Kidney epithelial cell (primary cell): ENCODE results near the gene FILIP1L. TPM values are rescaled to one million over a fixed set of nuclear protein-coding genes. Genes with fewer than 3 reads are reported as not detected.

ENCODE experiments used
- DNase-seq: peaks from one replicate; pipeline ENCODE4 v3.0.0-alpha.2; 2010; ENCODE audit warnings: low read depth
- H3K27me3 ChIP-seq: 2 replicates; pipeline ENCODE4 v1.6.0; 2011; ENCODE audit warnings: low read length; ENCODE audit not compliant: control insufficient read depth, insufficient read depth
- H3K36me3 ChIP-seq: 2 replicates; pipeline ENCODE4 v1.5.1; 2011; ENCODE audit warnings: low read length; ENCODE audit not compliant: control insufficient read depth, insufficient read depth
- H3K4me3 ChIP-seq: 2 replicates; pipeline ENCODE4 v1.5.1; 2011; ENCODE audit warnings: low read depth, mild to moderate bottlenecking, control low read depth, low read length
- total RNA-seq: library from RNA; depleted of rRNA; stranded (reverse); fragments of >200 nt; gene quantifications from 2 replicates; pipeline ENCODE4 v1.2.3, GENCODE V29; 2015
- TF ChIP-seq, protein P1 (sequence below): IDR thresholded peaks from 2 replicates; pipeline ENCODE4 v1.5.1; 2011; ENCODE audit warnings: mild to moderate bottlenecking, moderate library complexity, low read length, control low read depth, inconsistent platforms; ENCODE audit not compliant: insufficient read depth, poor library complexity, severe bottlenecking

FILIP1L gene
- total RNA-seq, 1 donor from 2014 or later: 15.6 TPM

DNA sequence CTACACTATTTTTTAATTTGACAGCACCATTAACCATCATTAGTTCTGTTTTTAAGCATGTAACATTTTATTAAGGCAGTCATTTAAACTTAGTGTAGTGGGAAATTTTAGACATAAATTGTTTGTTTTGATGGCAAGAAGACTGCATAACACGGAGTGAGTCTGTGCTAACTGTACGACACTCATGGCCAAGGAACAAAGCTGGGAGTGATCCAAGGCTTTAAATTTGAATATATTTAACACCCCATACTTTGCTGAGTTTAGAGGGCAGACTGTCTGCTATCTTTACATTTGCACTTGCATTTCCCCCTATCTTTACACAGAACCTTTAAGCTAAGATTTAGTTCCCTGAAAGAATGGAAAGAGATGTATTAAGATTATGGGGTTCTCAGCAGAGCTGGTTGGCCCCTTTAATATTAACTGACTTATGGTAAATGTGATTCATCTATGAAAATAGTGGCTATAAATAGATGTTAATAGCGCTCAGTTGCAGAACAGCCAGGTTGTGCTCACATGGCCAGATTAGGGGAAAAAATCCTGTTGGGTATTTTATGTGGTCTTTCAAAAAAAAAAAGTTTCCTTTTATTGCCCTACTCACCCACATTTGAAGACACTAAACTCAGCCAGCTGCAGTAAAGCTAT lies 175.9 kb downstream of the FILIP1L start:
- H3K36me3 ChIP-seq: no peaks in the 10 kb centered on the region
- H3K4me3 ChIP-seq: no peak overlapping the region
- DNase-seq: no peak
- no peaks in the 10 kb centered on the region for H3K27me3 ChIP-seq
- TF ChIP-seq, protein P1, sequence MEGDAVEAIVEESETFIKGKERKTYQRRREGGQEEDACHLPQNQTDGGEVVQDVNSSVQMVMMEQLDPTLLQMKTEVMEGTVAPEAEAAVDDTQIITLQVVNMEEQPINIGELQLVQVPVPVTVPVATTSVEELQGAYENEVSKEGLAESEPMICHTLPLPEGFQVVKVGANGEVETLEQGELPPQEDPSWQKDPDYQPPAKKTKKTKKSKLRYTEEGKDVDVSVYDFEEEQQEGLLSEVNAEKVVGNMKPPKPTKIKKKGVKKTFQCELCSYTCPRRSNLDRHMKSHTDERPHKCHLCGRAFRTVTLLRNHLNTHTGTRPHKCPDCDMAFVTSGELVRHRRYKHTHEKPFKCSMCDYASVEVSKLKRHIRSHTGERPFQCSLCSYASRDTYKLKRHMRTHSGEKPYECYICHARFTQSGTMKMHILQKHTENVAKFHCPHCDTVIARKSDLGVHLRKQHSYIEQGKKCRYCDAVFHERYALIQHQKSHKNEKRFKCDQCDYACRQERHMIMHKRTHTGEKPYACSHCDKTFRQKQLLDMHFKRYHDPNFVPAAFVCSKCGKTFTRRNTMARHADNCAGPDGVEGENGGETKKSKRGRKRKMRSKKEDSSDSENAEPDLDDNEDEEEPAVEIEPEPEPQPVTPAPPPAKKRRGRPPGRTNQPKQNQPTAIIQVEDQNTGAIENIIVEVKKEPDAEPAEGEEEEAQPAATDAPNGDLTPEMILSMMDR: no peak

DNA sequence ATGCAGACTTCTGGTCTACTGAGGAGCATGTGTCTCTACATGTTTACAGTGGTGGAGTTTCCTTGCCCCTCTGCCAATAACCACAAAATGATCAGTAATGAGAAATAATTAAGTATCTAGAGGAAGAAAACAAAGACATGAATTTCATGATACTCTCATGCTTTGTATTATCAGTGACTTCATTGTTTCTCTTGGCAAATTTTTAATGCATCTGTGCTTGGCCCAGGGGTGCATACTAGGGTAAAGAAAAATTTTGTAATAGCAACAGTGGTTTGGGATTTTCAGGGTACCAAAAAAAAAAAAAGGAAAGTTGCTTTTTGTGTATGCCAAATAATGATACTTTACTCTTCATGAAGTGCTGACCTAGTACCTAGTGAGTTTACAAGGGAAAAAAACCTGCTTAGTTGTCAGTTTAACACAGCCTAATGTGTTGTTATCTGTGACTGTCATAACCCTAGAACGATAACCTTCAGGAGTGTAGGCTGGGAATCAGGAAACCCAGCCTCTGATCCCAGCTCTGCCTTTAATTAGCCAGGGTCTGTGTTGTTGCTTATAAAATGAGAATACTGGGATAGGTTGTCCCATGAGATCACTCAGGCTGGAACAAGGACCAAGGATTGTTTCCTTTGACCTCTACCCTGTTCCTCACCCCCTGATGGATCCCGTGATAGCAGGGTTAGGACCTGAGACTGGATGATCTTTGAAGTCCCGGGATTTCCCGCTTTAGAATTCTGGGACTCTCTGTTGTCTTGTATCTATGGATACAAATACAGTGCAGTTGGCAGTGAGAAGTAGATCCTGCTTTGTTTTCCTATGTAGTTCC lies 179.1 kb downstream of the FILIP1L start:
- no peak for DNase-seq
- TF ChIP-seq, protein P1: no peak
- no peaks in the 10 kb centered on the region for H3K36me3 ChIP-seq
- no peaks in the 10 kb centered on the region for H3K27me3 ChIP-seq
- no peak overlapping the region for H3K4me3 ChIP-seq

DNA sequence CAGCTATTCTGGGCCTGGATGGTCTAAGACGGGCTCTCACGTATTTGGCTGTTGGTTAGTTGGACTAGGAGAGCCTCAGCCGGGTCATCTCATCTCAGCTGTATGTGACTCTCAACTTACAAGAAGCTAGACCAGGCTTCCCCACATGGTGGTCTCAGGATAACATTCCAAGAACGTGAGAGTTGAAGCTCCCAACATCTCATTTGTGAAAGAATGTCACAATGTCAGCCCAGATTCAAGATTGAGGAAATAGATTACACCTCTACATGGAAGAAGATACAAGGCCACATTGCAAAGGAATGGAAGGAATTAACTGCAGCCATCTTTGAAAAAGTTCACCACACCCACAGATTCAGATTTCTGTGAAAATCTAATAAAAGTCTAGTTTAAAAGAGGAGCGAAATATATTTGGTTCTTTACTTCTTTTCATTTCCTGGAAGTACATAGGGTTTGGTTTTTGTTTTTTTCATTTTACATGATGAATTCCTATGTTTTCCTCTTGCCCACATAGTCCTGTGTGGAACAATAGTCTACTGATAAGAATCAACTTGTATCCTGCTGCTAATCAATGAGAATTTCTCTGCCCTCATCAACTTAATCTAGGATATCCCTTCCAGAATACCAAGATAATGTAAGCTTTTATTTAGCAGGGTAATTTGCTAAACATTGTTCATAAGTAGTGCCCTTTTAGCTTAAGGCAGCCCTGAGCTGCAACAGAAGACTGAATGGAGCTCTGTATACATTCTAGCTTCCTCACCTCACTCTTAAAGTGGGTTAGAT lies 180.1 kb downstream of the FILIP1L start:
- no peak overlapping the region for H3K4me3 ChIP-seq

DNA sequence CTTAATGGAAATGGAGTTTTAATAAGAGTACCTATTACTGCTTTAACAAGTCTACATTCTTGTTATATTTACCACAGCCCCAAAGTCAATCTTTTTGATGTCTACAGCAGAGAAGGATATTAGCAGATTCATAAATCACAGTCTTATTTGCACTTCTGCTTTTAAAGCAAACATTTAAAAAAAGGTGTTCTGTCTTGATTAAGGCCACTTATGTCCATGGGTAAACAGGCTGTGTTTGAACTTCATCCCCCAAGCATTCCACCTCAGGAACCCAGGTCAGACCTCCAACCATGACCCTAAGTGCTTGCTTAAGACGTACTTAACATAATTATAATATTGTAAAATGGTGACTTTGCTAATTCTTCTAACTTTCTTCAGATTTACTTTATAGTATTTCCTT lies 183.2 kb downstream of the FILIP1L start:
- TF ChIP-seq, protein P1: no peak
- H3K36me3 ChIP-seq: no peaks in the 10 kb centered on the region
- no peak for DNase-seq
- no peaks in the 10 kb centered on the region for H3K27me3 ChIP-seq
- no peak overlapping the region for H3K4me3 ChIP-seq

More for the DNA sequence above, 180.1 kb downstream of the FILIP1L start:
- no peaks in the 10 kb centered on the region for H3K36me3 ChIP-seq
- TF ChIP-seq, protein P1: no peak
- no peak for DNase-seq
- H3K27me3 ChIP-seq: no peaks in the 10 kb centered on the region

DNA sequence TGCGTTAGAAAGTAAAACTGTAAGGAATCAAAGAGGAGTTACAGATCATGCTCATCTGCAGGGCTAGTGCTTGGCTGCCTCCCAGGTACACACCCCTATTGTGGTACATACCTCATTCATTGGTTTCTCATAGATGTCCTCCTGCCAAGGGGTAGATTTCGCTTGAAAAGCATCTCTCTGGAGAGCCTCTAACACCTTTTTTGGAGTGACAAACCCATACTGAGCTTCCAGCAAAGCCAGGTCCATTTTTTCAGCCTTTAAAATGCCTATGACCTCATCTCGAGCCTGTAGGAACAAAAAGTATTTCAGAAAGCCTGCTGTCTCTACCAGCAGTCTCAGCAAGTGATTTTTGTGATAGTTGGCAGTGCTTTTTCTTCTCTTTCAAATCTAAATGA lies 184.6 kb downstream of the FILIP1L start:
- no peak for DNase-seq
- Histone ChIP-seq H3K4me3 (no peak overlapping the region), H3K36me3 (no peaks in the 10 kb centered on the region), H3K27me3 (no peaks in the 10 kb centered on the region)
- TF ChIP-seq, protein P1: no peak
